Caki2 (cell line): ENCODE data around the gene RASGRP2. TPM values are rescaled to one million over a fixed set of nuclear protein-coding genes. Genes with fewer than 3 reads are reported as not detected.
A peak's percentile ranks its signal among the peaks of the same experiment; 100 is the strongest.

ENCODE experiments used
- DNase-seq: peaks from one replicate; pipeline ENCODE4 v3.0.0-alpha.2; 2015; ENCODE audit warnings: low read depth
- in situ Hi-C: cut with HindIII; loops from 2 replicates; pipeline ENCODE4 v1.10.0; 2016; ENCODE audit warnings: low sequenced_read_pairs, low pct_unique_long_range_greater_than_20kb, mixed read lengths
- total RNA-seq: library from RNA; depleted of rRNA; stranded (reverse); fragments of >200 nt; shearing (Covaris generic); gene quantifications from 2 replicates; pipeline ENCODE4 v1.2.3, GENCODE V29; 2014; ENCODE audit warnings: low replicate concordance; rRNA removed

Gene RASGRP2
- not detected in 2 replicates for total RNA-seq

DNA sequence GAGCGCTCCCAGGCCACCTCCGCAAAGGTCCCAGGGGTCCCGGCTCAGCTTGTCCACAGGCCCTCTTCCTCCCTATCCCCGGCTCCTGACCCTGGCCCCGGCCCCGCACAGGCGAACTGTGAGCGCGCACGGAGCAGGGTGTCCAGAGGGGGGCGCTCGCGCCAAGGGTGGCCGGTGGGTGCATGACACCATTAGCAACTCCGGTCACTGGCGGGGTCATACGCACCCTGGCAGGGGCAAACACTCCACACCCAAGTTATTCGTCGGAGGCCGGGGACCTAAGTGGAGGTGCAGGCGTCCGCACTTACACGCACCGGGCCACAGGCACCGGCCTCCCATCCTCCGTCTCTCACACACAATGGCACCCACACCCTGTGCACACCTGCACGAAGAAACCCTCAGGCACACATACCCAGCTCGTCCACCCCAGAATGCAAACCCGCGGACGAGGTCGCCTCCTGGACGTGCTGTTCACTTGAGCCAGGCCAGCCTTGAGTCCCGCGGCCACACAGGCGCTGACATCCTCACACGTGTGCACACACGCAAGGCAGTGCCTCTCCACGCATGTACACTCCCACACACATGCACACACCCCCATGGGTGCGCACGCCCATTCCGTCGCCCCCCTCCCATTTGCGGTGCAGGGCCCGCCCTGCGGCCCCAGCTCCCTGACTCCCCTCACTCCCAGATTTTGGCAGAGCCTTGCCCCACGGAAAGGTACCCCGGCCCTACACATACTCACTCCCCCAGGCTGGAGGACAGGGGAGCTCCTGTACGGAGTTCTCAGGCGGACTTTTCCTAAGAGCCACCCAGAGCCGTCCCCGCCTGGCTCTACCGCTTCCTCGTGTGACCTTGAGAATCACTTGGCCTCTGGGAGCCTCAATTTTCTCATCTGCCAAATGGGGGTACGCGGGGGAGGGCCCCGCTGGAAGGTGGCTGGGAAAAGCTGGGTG lies at the start of gene RASGRP2:
TSS of gene RASGRP2 (minus strand) at position 552 of the 953 bp plus-strand sequence. CDS start 1,276 bp downstream, outside the sequence.
- peak; percentile 41 for DNase-seq
- in situ Hi-C loops = no loop called here

DNA sequence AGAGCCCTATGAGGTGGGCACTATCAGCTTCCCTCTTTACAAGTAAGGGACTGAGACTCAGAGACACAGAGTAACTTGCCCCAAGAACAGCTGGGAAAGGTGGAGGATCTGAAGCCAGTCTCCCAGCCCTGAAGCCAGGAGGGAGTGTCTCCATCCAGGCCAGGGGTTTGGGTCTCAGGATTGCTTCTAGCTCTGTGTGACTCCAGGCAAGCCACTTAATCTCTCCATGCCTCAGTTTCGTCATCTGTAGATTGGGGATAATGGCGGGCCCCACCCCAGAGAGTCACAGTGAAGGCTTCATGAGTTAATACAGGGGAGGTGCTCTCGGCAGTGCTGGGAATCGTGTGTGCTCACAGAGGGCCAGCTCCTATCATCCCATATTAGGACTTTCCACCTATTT lies 48.5 kb upstream of the RASGRP2 start:
- in situ Hi-C loops = no loop called here
- DNase-seq = no peak

DNA sequence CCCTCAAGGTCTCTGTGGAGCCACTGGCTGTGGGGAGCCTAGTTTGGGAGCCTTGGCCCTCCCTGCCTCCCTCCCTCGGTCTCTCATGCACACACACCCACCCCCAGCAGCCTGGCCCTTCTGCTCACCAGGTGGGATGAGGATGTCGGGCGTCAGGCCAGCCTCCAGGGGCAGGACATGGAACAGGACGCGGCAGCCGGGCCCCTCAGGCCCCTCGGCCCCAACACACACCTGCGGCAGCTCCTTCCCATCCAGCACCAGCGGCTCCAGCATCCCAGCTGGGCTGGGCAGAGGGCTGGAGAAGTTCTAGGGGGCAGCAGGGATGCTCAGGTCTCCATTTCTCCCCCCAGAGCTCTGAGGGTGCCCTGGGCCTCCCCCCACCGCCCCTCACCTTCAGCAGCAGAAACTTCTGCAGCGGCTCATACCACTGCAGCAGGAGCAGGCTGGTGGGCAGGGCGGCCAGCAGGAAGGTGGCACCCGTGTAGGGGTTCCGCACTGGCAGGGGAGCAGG lies 47.9 kb upstream of the RASGRP2 start:
- no peak for DNase-seq
- in situ Hi-C loops = no loop called here

DNA sequence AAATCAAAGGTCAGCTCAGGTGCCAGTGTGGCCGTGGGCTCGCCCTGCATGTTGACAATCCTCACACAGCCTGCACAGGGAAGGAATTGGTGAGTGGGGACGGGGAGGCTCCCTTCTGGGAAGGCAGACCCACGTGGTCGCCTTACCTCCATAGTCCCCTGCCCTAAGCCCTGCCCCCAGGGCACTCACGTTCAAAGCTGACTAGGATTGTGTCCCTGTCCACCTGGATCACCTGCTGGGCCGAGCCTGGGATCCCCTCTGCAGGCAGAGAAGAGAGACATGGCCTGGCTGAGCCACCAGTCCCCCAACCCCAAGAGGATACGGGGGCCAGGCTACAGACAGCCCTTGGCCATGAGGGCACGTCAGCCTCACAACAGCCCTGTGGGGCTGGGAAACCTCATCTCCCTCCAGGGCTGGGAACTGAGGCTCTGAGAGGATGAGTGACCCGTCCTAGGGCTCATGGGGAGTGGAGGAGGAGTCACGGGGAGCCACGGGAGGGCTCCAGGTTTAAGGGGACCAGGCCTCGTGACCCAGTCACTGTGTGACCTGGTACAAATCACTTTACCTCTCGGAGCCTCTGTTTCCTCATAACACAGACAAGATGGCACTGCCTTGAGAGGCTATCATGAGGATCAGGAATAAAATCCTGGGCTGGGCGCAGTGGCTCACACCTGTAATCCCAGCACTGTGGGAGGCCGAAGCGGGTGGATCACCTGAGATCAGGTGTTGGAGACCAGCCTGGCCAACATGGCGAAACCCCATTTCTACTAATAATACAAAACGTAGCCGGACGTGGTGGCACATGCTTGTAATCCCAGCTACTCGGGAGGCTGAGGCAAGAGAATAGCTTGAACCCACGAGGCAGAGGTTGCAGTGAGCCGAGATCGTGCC lies 46.5 kb upstream of the RASGRP2 start:
- no peak for DNase-seq
- in situ Hi-C loops = no loop called here

DNA sequence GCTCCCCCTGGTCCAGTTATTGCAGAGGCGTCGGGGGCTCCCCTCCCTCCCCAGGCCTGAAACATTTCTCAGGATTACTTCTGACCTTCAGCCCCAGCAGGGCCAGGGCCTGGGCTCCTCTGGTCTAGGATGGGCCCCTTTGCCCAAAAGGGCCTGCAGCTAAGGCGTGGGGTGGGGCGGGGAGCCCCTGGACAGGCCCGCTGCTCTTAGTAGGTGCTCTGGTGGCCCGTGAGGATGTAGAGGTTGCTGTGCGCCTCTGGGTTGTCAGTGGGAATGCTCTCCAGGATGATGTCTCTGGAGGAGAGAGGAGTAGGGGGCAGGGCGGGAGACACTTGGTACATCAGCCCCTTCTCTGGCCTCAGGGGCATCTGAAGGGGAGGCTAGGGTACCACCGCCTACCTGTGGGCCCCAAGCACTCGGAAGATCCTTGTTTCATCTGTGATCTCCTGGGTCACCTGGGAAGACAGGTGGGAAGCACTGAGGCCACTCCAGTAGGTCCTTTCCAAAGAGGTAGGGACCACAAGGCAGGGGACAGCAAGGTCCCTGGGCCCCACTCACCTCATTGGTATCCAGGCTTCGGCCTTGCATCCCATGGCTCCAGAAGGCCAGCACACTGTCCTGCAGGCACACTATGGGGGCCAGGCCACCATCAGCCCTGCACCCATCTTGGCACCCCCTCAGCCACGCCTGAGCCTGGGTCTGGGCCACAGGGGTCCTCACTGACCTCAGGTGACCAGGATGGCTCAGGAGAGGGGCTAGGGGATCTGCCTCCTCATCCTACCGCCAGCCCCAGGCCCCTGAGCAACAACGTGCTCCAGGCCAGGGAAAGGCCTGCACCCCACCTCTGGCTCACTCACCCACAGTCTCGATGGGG lies 45.6 kb upstream of the RASGRP2 start:
- no peak for DNase-seq
- in situ Hi-C loops = no loop called here

DNA sequence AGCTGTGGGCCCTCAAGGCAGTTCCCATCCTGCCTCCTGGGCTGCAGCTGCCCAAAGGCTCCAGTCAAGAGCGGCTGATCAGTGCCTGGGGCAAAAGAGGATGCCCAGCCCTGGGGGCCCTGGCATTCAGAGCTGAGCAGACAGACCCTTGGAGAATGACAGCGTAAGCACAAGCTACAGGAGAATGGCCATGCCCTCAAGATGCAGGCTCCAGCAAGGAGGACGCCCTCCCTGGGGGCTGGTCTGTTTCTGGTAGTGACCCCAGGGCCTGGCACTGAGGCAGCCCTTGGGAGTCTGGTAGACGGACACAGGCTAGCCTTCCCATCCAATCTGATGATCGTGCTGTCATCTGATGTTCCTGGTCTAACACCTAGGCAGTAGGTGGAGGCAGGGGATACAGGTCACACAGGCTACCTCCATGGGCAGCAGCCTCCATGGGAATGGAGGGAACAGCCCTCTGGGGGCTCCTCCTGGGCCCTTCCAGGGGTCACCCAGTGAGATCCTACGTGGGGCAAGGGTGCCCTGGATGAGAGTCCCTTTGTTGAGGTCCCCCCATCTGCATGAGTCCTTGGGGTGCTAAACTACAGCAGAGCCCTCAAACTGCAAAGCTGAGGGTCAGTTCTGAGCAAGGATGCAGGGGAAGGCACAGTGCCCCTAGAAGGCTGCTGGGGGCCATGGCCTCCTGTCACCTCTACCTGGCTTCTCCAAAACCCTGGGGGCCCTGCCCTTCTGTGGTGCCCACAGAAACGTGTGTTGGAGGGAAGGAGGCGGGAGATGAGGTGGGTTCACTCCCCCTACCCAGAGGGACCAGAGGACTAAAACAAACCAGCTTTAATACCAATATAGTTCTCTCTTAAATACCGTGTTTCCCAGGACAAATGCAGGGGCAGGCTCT lies 44.6 kb upstream of the RASGRP2 start:
- DNase-seq = no peak
- in situ Hi-C loops = no loop called here

DNA sequence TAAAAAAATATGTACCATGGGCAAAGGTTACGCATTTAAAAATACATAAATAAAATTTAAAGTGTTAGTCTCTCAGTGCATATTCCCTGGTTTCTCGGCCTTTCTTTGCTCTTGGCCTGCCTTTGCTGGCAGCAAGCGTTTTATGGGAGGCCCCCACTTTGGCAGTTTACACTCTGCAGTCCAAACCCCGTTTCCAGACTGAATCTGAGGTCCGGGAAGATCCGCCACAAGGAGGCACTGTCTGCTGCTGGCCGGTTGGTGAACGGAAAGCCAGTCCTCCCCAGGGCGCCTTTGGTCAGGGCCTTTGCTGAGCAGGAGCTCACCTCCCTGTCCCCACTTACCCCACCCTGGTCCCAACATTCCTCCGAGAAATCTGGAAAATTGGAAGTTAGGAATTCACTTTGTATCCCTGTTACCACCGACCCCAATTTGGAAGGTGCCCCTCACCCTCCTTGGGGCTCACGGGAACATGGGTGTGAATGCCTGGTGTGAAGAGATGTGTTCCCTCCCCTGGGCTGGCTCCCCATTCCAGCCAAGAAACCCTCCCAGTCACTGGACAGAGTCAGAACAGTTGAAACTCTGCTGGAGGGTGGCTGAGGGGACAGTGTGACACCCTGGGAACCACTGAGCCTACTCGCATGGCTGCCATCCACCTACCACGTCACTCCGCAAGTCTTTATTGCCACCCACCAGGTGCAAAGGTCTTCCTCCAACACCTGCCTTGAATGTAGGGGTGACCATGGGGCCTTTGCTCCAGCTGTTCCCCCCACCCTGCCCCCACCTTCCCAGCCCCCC lies 43.8 kb upstream of the RASGRP2 start:
- in situ Hi-C loops = no loop called here
- DNase-seq = no peak

DNA sequence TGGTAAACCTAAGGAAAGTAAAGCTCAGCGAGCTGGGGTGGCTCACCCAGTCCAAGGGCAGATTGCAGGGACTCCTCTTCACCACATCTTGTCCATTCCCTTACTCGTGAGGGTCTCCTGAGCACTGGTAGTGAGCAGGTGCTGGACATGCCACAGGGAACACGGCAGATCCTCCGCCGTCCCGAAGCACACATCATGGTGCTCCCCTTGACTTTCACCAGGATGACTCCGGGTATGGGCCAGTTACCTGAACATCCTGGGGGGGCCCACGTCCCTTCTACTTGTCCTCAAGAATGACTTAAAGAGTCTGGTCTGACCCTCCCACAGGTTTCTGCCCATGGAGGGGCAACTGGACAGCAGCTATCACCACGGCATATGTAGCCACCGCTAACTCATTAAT lies 42.4 kb upstream of the RASGRP2 start:
- in situ Hi-C loops = no loop called here
- no peak for DNase-seq

DNA sequence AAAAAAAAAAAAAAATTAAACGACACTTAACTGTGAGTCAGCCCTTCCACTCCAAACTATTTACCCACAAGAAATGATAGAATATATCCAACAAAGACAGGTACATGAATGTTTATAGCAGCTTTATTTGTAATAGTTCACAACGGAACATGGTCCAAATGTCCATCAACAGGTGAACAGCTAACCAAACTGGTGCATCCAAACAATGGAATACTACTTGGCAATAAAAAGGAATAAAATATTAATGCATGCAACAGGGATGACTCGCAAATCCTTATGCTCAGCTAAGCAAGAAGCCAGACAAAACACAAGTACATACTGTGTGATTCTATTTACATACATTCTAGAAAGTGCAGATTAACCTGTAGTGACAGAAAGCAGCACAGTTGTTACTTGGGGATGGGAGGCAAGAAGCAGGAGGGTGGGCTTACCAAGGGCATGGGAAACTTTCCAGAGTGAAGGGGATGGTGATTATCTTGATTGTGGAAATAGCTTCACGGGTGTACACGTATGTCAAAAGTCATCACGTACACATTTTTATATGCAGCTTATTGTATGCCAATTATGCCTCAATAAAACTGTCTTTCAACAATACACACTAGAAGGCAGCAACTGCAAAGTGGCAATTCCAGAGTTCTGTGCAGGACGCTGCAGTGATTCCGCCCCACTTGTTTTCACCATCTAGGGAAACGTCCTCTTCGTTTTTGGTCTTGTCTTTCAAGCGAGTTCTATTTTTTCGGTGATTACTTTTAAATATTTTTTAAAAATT lies 41.1 kb upstream of the RASGRP2 start:
- in situ Hi-C loops = no loop called here
- DNase-seq = no peak

DNA sequence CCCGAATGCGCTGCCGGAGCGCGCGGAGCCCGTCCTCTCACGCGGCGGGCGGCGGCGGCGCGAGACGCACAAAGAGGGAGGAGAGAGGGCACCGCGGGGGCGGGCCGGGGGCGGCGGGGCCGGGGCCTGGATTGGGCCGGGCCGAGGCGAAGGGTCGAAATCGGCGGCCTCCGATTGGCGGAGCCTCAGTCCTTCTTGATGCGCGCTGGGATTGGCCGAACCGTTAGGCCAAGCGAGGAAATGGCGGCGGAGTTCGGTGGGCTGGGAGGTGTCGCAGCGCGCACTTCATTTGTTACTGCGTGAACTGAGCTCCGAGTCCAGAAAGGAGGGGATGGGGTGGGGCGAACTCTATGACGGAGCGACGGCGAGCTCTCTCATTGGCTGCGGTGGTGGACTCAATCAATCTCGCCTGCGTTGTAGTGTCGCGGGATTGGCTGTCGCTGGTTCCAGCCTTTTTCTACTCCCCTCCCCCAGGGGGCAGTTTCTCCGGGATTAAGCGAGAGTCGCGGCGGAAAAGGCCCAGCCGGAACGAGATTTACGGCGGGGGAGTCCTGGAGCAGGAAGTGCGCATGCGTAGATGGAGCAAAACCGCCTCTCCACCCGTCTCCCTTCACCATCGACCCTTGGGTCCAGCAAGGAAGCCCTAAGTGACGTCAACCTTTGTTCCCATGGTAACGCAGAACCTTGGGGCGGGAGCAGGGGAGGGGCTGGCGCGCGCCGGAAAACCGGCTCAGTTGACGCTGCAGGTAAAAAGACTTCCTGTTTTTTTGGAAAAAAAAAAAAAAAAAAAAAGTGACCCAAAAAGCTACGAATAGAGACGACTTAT lies 34.7 kb upstream of the RASGRP2 start, which contains the start of gene SF1:
TSS of gene SF1 (minus strand) at position 70 of the 826 bp plus-strand sequence. CDS start 150 bp downstream, outside the sequence.
- in situ Hi-C loops = no loop called here
- DNase-seq = peak; percentile 100

DNA sequence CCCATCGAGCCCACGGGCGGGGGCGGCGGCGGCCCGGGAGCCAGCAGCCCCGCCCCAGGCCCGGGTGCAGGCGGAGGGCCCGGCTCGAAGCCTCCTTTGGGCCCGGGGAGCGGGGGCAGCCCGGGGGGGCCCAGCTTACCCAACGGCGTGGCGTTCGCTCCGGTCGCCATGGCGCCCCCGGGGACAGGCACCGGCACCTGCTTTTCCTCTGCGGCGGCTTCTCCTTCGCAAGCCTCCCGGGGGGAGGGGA lies 34.2 kb upstream of the RASGRP2 start:
- in situ Hi-C loops = no loop called here
- no peak for DNase-seq

DNA sequence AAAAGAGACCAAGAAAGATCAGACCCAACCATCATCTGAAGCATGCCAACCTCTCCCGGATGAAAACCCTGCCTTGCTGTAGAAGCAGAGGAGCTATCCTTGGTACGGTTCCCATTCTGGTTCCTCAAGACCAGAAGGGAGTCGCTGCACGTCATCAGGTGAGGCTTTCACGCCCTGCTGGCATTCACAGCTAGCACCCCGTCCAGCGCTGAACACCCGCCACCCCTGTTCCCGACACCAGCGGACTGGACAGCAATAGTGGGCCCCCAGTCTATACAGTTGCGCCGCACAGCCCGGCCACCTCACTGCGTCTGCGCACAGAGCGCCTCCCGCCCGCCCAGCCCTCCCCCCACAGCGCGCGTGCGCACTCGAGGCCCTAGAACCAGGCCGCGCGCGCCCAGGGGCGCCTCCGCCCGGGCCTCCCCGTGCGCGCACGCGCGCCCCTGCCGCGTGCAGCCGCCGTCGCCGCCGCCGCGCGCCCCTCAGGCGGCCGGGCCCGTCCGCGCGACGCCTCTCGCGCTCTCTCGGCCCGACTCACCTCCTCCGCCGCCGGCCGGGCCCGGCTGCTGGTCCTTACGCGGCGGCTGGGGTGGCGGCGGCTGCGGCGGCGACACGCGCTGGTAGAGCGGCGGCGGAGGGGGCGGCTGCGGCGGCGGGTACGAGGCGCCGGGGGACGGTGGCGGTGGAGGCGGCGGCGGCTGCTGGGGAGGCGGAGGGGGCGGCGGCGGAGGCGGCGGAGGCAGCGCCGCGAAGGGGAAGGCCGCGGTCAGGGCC lies 33.7 kb upstream of the RASGRP2 start:
- peak; percentile 55 for DNase-seq
- in situ Hi-C loops = no loop called here

DNA sequence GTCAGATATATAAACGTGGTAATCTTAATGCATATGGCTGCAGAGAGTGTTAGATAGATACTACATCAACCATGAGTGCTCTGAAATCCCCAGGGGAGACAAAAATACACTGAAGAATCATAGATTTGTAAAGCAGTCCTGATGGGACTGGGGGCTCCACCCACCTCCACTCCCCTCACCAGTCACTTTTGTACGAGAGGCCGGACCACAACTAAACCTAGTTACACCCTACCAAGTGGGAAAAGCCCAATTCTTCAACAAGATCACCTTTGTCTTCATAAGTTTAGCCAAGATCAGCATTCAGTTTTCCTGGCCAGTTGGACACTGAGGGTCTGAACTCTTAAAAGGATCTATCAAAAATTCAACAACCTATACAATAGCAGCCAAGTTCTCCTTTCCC lies 32.9 kb upstream of the RASGRP2 start:
- DNase-seq = no peak
- in situ Hi-C loops = no loop called here

DNA sequence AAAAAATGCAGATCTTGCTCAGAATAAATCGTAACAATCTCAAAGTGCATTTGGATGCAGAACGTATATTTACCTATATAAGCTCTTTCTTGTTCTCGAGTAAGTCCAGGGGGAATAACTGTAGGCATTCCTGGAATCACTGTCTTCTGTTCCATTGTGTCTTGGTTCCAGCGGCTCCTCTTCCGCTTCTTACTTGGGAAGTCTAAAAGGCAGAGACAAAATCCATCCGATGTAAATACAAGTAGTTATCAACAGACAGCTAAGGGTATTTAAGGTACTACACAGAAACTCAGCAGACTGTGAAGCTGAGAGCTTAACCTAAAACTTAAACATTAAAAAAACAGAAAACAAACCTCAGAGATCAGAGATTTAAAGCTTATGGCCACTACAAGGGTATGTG lies 32.5 kb upstream of the RASGRP2 start:
- DNase-seq = no peak
- in situ Hi-C loops = no loop called here
